Measurements from ENCODE around the gene ELMOD1.

DNA sequence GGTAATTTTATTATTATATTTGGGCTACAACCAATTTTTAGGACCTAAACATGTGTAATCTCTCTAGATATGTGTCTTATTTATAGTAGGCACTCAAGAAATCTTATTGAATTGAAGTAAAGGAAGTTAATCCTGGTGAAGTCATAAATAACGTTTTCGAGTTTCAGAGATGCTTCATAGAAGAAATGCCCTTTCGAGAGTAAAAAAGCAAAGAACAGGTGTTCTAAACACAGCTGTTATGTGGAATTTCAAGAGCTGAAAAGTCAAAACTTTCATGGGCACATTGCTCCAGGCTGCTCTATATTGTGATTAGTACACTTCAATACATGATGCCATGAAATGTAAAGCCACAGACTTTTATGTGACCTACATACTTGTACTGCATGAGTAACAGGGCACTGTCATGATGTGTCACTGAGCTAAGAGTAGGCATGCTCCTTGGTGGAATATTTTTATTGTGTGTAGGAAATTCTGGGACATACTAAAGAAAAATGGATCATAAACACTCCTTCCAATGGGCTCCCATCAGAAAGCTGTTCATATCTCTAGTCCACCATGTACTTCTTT is 7.2 kb upstream of the ELMOD1 start:
- no peak for TF ChIP-seq CTCF (IDR thresholded peaks at IDR 0.05)
- no peak for TF ChIP-seq POLR2A (IDR thresholded peaks at IDR 0.05)
